OCI-LY1 (cell line): ENCODE results near the gene MINDY4.

Experiments
- H2AFZ ChIP-seq: fragments of 200-600 bp; sonication (generic), shearing (Covaris generic); 2 replicates; pipeline ENCODE4 v1.6.0; 2014; ENCODE audit warnings: antibody characterized with exemption, mild to moderate bottlenecking, low read length
- H3F3A ChIP-seq: fragments of 200-600 bp; sonication (generic), shearing (Covaris generic); 2 replicates; pipeline ENCODE4 v1.6.0; 2014; ENCODE audit warnings: mild to moderate bottlenecking, antibody characterized with exemption, low read length, moderate library complexity; ENCODE audit not compliant: insufficient read depth
- H3K27ac ChIP-seq: fragments of 200-600 bp; sonication (generic); 2 replicates; pipeline ENCODE4 v1.5.1; 2014; ENCODE audit warnings: low read length, mixed run types, mild to moderate bottlenecking, low read depth; ENCODE audit not compliant: poor library complexity, severe bottlenecking
- H3K27me3 ChIP-seq: fragments of 200-600 bp; sonication (generic); 2 replicates; pipeline ENCODE4 v1.6.0; 2014; ENCODE audit warnings: antibody characterized with exemption, mild to moderate bottlenecking, low read length, moderate library complexity; ENCODE audit not compliant: insufficient read depth
- H3K36me3 ChIP-seq: fragments of 200-600 bp; sonication (generic); 2 replicates; pipeline ENCODE4 v1.6.1; 2014; ENCODE audit warnings: mild to moderate bottlenecking, antibody characterized with exemption, low read length, moderate library complexity, mixed read lengths; ENCODE audit not compliant: insufficient read depth
- H3K4me1 ChIP-seq: fragments of 200-600 bp; sonication (generic); 2 replicates; pipeline ENCODE4 v1.5.1; 2014; ENCODE audit warnings: mild to moderate bottlenecking, low read length, moderate library complexity; ENCODE audit not compliant: insufficient read depth, severe bottlenecking
- H3K4me2 ChIP-seq: fragments of 200-600 bp; sonication (generic), shearing (Covaris generic); 2 replicates; pipeline ENCODE4 v1.6.1; 2014; ENCODE audit warnings: low read length
- H3K4me3 ChIP-seq: fragments of 200-600 bp; sonication (generic); 2 replicates; pipeline ENCODE4 v1.5.1; 2014; ENCODE audit warnings: low read length, low read depth, mild to moderate bottlenecking, mixed read lengths; ENCODE audit not compliant: poor library complexity, severe bottlenecking
- H3K79me2 ChIP-seq: fragments of 200-600 bp; shearing (Covaris generic); 2 replicates; pipeline ENCODE4 v1.6.1; 2016; ENCODE audit warnings: mixed run types, low read length, mixed read lengths; ENCODE audit not compliant: insufficient read depth
- H3K9ac ChIP-seq: fragments of 200-600 bp; sonication (generic), shearing (Covaris generic); 2 replicates; pipeline ENCODE4 v1.6.1; 2014; ENCODE audit warnings: mild to moderate bottlenecking, low read length, mixed read lengths
- H3K9me2 ChIP-seq: fragments of 200-600 bp; sonication (generic), shearing (Covaris generic); 2 replicates; pipeline ENCODE4 v1.6.1; 2014; ENCODE audit warnings: low read depth, mild to moderate bottlenecking, low read length, mixed read lengths
- H3K9me3 ChIP-seq: fragments of 200-600 bp; shearing (Covaris generic); 2 replicates; pipeline ENCODE4 v1.6.1; 2014; ENCODE audit warnings: low read length, mixed read lengths
- H4K20me1 ChIP-seq: fragments of 200-600 bp; sonication (generic), shearing (Covaris generic); 2 replicates; pipeline ENCODE4 v1.6.0; 2016; ENCODE audit warnings: mild to moderate bottlenecking, low read length; ENCODE audit not compliant: insufficient read depth
- CTCF ChIP-seq: fragments of 200-600 bp; sonication (generic), shearing (Covaris generic); IDR thresholded peaks from 2 replicates; pipeline ENCODE4 v1.5.1; 2017; ENCODE audit warnings: mild to moderate bottlenecking, antibody characterized with exemption, low read length, moderate library complexity, mixed read lengths
- EZH2 ChIP-seq: fragments of 200-600 bp; sonication (generic), shearing (Covaris generic); IDR thresholded peaks from 2 replicates; pipeline ENCODE4 v1.8.0; 2017; ENCODE audit warnings: borderline replicate concordance, mixed run types, mild to moderate bottlenecking, antibody characterized with exemption, low read length, moderate library complexity, mixed read lengths

MINDY4 gene

GRCh38 chr7:30925117-30925516, 153.9 kb downstream of the MINDY4 start:
- Histone ChIP-seq H3K36me3 (no peaks in the 10 kb centered on the region), H3K4me3 (no peak overlapping the region), H3K4me1 (no peaks in the 10 kb centered on the region), H3K27me3 (peaks cover 13% of the 10 kb centered on the region; the same call in 1 of the 2 replicates), H3K27ac (no peak overlapping the region), H3K9me3 (no peaks in the 10 kb centered on the region), H3F3A (no peaks in the 10 kb centered on the region), H3K9ac (no peak overlapping the region), H3K9me2 (no peaks in the 10 kb centered on the region), H3K4me2 (no peak overlapping the region), H4K20me1 (no peaks in the 10 kb centered on the region), H3K79me2 (no peaks in the 10 kb centered on the region), H2AFZ (no peak overlapping the region)
- no peak for TF ChIP-seq CTCF
- no peak for TF ChIP-seq EZH2

- H2AFZ ChIP-seq = no peak overlapping the region
- H3F3A ChIP-seq = no peaks in the 10 kb centered on the region
- no peak for TF ChIP-seq EZH2
- no peak for TF ChIP-seq CTCF
- H3K79me2 ChIP-seq = no peaks in the 10 kb centered on the region
- no peaks in the 10 kb centered on the region for H3K9me2 ChIP-seq
- no peaks in the 10 kb centered on the region for H3K9me3 ChIP-seq
- H3K4me2 ChIP-seq = no peak overlapping the region
- H3K27me3 ChIP-seq = peaks cover 13% of the 10 kb centered on the region; the same call in 1 of the 2 replicates
- H3K36me3 ChIP-seq = no peaks in the 10 kb centered on the region
- no peak overlapping the region for H3K27ac ChIP-seq
- no peaks in the 10 kb centered on the region for H3K4me1 ChIP-seq
- no peaks in the 10 kb centered on the region for H4K20me1 ChIP-seq
- no peak overlapping the region for H3K9ac ChIP-seq
- H3K4me3 ChIP-seq = no peak overlapping the region
Measured at GRCh38 chr7:30925913-30926312, 154.7 kb downstream of the MINDY4 start.

GRCh38 chr7:30926313-30926712, 155.1 kb downstream of the MINDY4 start:
- Histone ChIP-seq H2AFZ (no peak overlapping the region), H3K4me3 (no peak overlapping the region), H3K79me2 (no peaks in the 10 kb centered on the region), H3K4me1 (no peaks in the 10 kb centered on the region), H3K4me2 (no peak overlapping the region), H3K27ac (no peak overlapping the region), H4K20me1 (no peaks in the 10 kb centered on the region), H3K27me3 (peaks cover 13% of the 10 kb centered on the region; the same call in 1 of the 2 replicates), H3K9me3 (no peaks in the 10 kb centered on the region), H3K9ac (no peak overlapping the region), H3K9me2 (no peaks in the 10 kb centered on the region), H3F3A (no peaks in the 10 kb centered on the region), H3K36me3 (no peaks in the 10 kb centered on the region)
- TF ChIP-seq CTCF (no peak), EZH2 (no peak)
